Breast epithelium (tissue), 4 donors: ENCODE results near the gene ASIC1. TPM values are rescaled to one million over a fixed set of nuclear protein-coding genes. Genes with fewer than 3 reads are reported as not detected.
"Not testable (repeated sequence)": the region's sequence is repeated elsewhere in the genome, so short reads cannot be mapped to it uniquely, and the experiment has no call there.

Experiments used
- DNase-seq, 2 donors: peaks; one replicate each; pipeline ENCODE4 v3.0.0-alpha.2; 2019; ENCODE audit warnings: low spot score in 2 of 2
- H3K27ac ChIP-seq, 2 donors: fragments of 200-600 bp; sonication (generic) in 1 of 2; one replicate each; pipeline ENCODE4 v1.5.1; 2016 to 2019; ENCODE audit warnings: mild to moderate bottlenecking in 1 of 2
- H3K27me3 ChIP-seq, 2 donors: fragments of 200-600 bp; sonication (generic) in 1 of 2; one replicate each; pipeline versions ENCODE4 v1.5.1 to v1.6.0; 2017 to 2019; ENCODE audit warnings: control low read depth in 1 of 2, mild to moderate bottlenecking in 1 of 2
- H3K36me3 ChIP-seq: fragments of 200-600 bp; one replicate; pipeline ENCODE4 v1.5.1; 2019
- H3K4me1 ChIP-seq, 2 donors: fragments of 200-600 bp; sonication (generic); one replicate each; pipeline ENCODE4 v1.5.1; 2016 to 2019; ENCODE audit warnings: control low read depth in 1 of 2
- H3K4me3 ChIP-seq, 3 donors: fragments of 200-600 bp; sonication (generic); 1 replicate in 2 of 3; 2 replicates in 1 of 3; pipeline ENCODE4 v1.5.1; 2016 to 2019; ENCODE audit warnings: mild to moderate bottlenecking in 3 of 3, moderate library complexity in 2 of 3
- H3K9me3 ChIP-seq, 2 donors: fragments of 200-600 bp; sonication (generic) in 1 of 2; one replicate each; pipeline ENCODE4 v1.5.1; 2016 to 2019; ENCODE audit warnings: control low read depth in 1 of 2
- CTCF ChIP-seq, 3 donors: fragments of 450-650 bp; IDR thresholded peaks; one replicate each; pipeline ENCODE4 v1.5.1; 2016 to 2017; ENCODE audit warnings: antibody characterized with exemption in 3 of 3, mild to moderate bottlenecking in 3 of 3, moderate library complexity in 3 of 3
- POLR2A ChIP-seq: fragments of 450-650 bp; IDR thresholded peaks from one replicate; pipeline ENCODE4 v1.6.1; 2016; ENCODE audit warnings: antibody characterized with exemption, mild to moderate bottlenecking, moderate library complexity
- POLR2AphosphoS5 ChIP-seq, 3 donors: sonication (generic); formaldehyde crosslinking; IDR thresholded peaks; one replicate each; pipeline ENCODE4 v1.6.1; 2017; ENCODE audit warnings: antibody characterized with exemption in 3 of 3
- intact Hi-C: fragments of 100-400 bp; cut with DNase I; formaldehyde crosslinking; loops from one replicate; pipeline ENCODE4 v1.15.1; 2023; ENCODE audit warnings: low total_unique reads
- total RNA-seq, 3 donors: library from RNA; depleted of rRNA; stranded (reverse); fragments of >200 nt; gene quantifications; one replicate each; pipeline ENCODE4 v1.1.0, GENCODE V29; 2016

ASIC1 gene
- total RNA-seq, 3 donors from 2014 or later, result 0.80 to 0.98 (median 0.88) TPM

- DNase-seq, result no peak
- no peaks in the 10 kb centered on the region for H3K4me1 ChIP-seq
- H3K4me3 ChIP-seq, result no peak overlapping the region
- no peak for TF ChIP-seq CTCF (IDR thresholded peaks at IDR 0.05)
- TF ChIP-seq POLR2A, result no peak
- TF ChIP-seq POLR2AphosphoS5 (IDR thresholded peaks at IDR 0.05), result no peak
- H3K36me3 ChIP-seq, result no peaks in the 10 kb centered on the region
- H3K27me3 ChIP-seq, result no peaks in the 10 kb centered on the region
- intact Hi-C loops, result loop anchor here (10.0 kb wide), 1 partner anchor 92 kb away; no protein-coding TSS in a partner anchor
- peak overlapping the region in 1 of 2 donors; percentile 12 for H3K27ac ChIP-seq
- no peaks in the 10 kb centered on the region for H3K9me3 ChIP-seq
Measured at GRCh38 chr12:50083301-50083700, 25.9 kb downstream of the ASIC1 start.

GRCh38 chr12:50084409-50084774 is 27.0 kb downstream of the ASIC1 start:
- intact Hi-C loops, result loop anchor here (10.0 kb wide), 1 partner anchor 90 kb away; no protein-coding TSS in a partner anchor
- peak overlapping the region; percentile 96 to 98 for H3K27ac ChIP-seq
- H3K4me1 ChIP-seq, result not testable (repeated sequence)

GRCh38 chr12:50084775-50085614 is 27.6 kb downstream of the ASIC1 start, which contains the start of gene SMARCD1:
SMARCD1 (plus strand) TSS chr12:50085342; CDS start chr12:50085370, 28 bp downstream.
- Histone ChIP-seq H3K27me3 (no peaks in the 10 kb centered on the region), H3K36me3 (no peaks in the 10 kb centered on the region), H3K27ac (peak within 1 kb of the TSS; percentile 96 to 98), H3K4me3 (peak within 1 kb of the TSS; percentile 87 to 96 (median 88)), H3K9me3 (no peaks in the 10 kb centered on the region), H3K4me1 (no peaks in the 10 kb centered on the region)
- TF ChIP-seq POLR2AphosphoS5 (IDR thresholded peaks at IDR 0.05) (peak in 2 of 3 donors; percentile 10 to 16), POLR2A (no peak), CTCF (IDR thresholded peaks at IDR 0.05) (no peak)
- intact Hi-C loops, result loop anchor here (10.0 kb wide), 1 partner anchor 90 kb away; no protein-coding TSS in a partner anchor
- peak; percentile 87 to 88 for DNase-seq

More at GRCh38 chr12:50084409-50084774, 27.0 kb downstream of the ASIC1 start:
- H3K4me3 ChIP-seq, result peak overlapping the region; percentile 87 to 96 (median 88)
- not testable (repeated sequence) for DNase-seq, H3K9me3 ChIP-seq, H3K27me3 ChIP-seq, H3K36me3 ChIP-seq

GRCh38 chr12:50085615-50086072 is 28.2 kb downstream of the ASIC1 start:
- intact Hi-C loops, result loop anchor here (10.0 kb wide), 1 partner anchor 89 kb away; no protein-coding TSS in a partner anchor
- DNase-seq, result no peak
- no peaks in the 10 kb centered on the region for H3K27me3 ChIP-seq
- no peaks in the 10 kb centered on the region for H3K4me1 ChIP-seq
- H3K36me3 ChIP-seq, result peaks cover 5% of the 10 kb centered on the region
- H3K4me3 ChIP-seq, result peak overlapping the region; percentile 87 to 96 (median 88)
- H3K27ac ChIP-seq, result peak overlapping the region; percentile 96 to 98
- H3K9me3 ChIP-seq, result no peaks in the 10 kb centered on the region
- TF ChIP-seq CTCF (IDR thresholded peaks at IDR 0.05), result no peak

GRCh38 chr12:50086148-50086547 is 28.8 kb downstream of the ASIC1 start:
- intact Hi-C loops, result loop anchor here (10.0 kb wide), 1 partner anchor 89 kb away; no protein-coding TSS in a partner anchor
- no peak for TF ChIP-seq POLR2AphosphoS5 (IDR thresholded peaks at IDR 0.05)
- no peak for TF ChIP-seq POLR2A
- TF ChIP-seq CTCF (IDR thresholded peaks at IDR 0.05), result no peak
- Histone ChIP-seq H3K36me3 (peaks cover 5% of the 10 kb centered on the region), H3K27me3 (no peaks in the 10 kb centered on the region), H3K9me3 (no peaks in the 10 kb centered on the region), H3K4me3 (peak overlapping the region in 2 of 3 donors; percentile 88 to 96), H3K4me1 (no peaks in the 10 kb centered on the region), H3K27ac (peak overlapping the region; percentile 96 to 98)
- no peak for DNase-seq
